K562 (cell line): ENCODE measurements around the gene RECQL5. TPM values are rescaled to one million over a fixed set of nuclear protein-coding genes. Genes with fewer than 3 reads are reported as not detected.
A peak's percentile ranks its signal among the peaks of the same experiment; 100 is the strongest.

Experiments
- ATF4 ChIP-seq: fragments of 450-650 bp; formaldehyde crosslinking; IDR thresholded peaks from 2 replicates; pipeline ENCODE4 v1.4.0; 2022; ENCODE audit warnings: mild to moderate bottlenecking, moderate library complexity
- E2F8 ChIP-seq: fragments of 450-650 bp; IDR thresholded peaks from 2 replicates; pipeline ENCODE4 v1.7.1; 2018; ENCODE audit warnings: mild to moderate bottlenecking, low read depth; ENCODE audit not compliant: partially characterized antibody
- ETS2 ChIP-seq: IDR thresholded peaks from 2 replicates; pipeline ENCODE4 v1.6.1; 2016; ENCODE audit warnings: borderline replicate concordance, missing genetic modification characterization, mild to moderate bottlenecking, moderate library complexity, missing compliant biosample characterization; ENCODE audit not compliant: poor library complexity, severe bottlenecking
- HINFP ChIP-seq: fragments of 450-650 bp; conservative IDR thresholded peaks from 2 replicates; pipeline ENCODE4 v1.6.1; 2016; ENCODE audit warnings: missing genetic modification characterization, low read depth, mild to moderate bottlenecking, control low read depth, missing compliant biosample characterization
- ILF3 ChIP-seq: fragments of 450-650 bp; IDR thresholded peaks from 2 replicates; pipeline ENCODE4 v1.6.1; 2018; ENCODE audit warnings: antibody characterized with exemption, mild to moderate bottlenecking, moderate library complexity, borderline replicate concordance
- NFE2L1 ChIP-seq: fragments of 450-650 bp; IDR thresholded peaks from 2 replicates; pipeline ENCODE4 v1.6.1; 2016; ENCODE audit warnings: missing genetic modification characterization, low read depth, mild to moderate bottlenecking, missing compliant biosample characterization, moderate library complexity, borderline replicate concordance
- NFRKB ChIP-seq: fragments of 450-650 bp; IDR thresholded peaks from 2 replicates; pipeline ENCODE4 v1.6.1; 2016; ENCODE audit warnings: low read depth
- ZFP36 ChIP-seq: fragments of 150-350 bp; IDR thresholded peaks from 2 replicates; pipeline ENCODE4 v1.6.1; 2018; ENCODE audit warnings: low read length, low read depth; ENCODE audit not compliant: partially characterized antibody
- polyA plus RNA-seq, 8 experiments: library from polyadenylated mRNA; depleted of rRNA in 4 of 8; stranded (reverse) in 5 of 8; unstranded in 3 of 8; fragments of >200 nt; fragmentation: Nextera tagmentation in 2 of 8; fragmentation: Illumina TruSeq in 1 of 8; extraction: Ambion mirVana in 2 of 8; extraction: Trizol in 1 of 8; gene quantifications; 2 replicates each; pipeline versions ENCODE4 v1.2.1 to v1.2.3, GENCODE V29; 2011 to 2014; ENCODE audit warnings: inconsistent platforms in 1 of 8, missing spikeins in 1 of 8
- total RNA-seq, 7 experiments: library from RNA; depleted of rRNA in 6 of 7; stranded (reverse); fragments of >200 nt in 6 of 7; fragmentation: Illumina TruSeq in 2 of 7; extraction: Trizol in 2 of 7; gene quantifications; 2 replicates each; pipeline versions ENCODE4 v1.2.1 to v1.2.3, GENCODE V29; 2011 to 2021; ENCODE audit warnings: low replicate concordance in 1 of 7

Gene RECQL5
- total and polyA plus RNA-seq, 9 of the 15 experiments (the other 6 are each of a cell fraction or from before 2014, with no cell fraction given): 4.1 to 34.8 (median 16.4) TPM

GRCh38 chr17:75666959-75667790, at the start of gene RECQL5, which contains the start of gene SAP30BP (continued):
- TF ChIP-seq ZFP36 (no peak), ILF3 (no peak), NFE2L1 (tag) (no peak), NFRKB (0 out of 2 replicates have a peak, but pooled peaks have one; percentile 49), ATF4 (CRISPR knock-in tag) (no peak), HINFP (tag) (no peak), ETS2 (tag) (no peak), E2F8 (peak; percentile 94)
